HCT116 (cell line): ENCODE results near the gene NFKBIL1. TPM values are rescaled to one million over a fixed set of nuclear protein-coding genes. Genes with fewer than 3 reads are reported as not detected.
A peak's percentile ranks its signal among the peaks of the same experiment; 100 is the strongest.

ENCODE experiments used
- ATAC-seq: fragments of 200-7000 bp; cut with Tn5 transposase; 2 replicates; pipeline ENCODE4 v1.9.1; 2020; ENCODE audit warnings: mild to moderate bottlenecking, moderate library complexity
- BruUV-seq: library from RNA; stranded (reverse); fragments of 400-500 nt; replicated peaks from 2 replicates; lab custom pipeline; 2021; lab: Mats Ljungman, UMichigan
- CTCF ChIA-PET: fragments of 300-600 bp; sonication (Branson Sonifier 250); formaldehyde crosslinking; loops from one replicate; lab custom pipeline; 2021; ENCODE audit warnings: antibody characterized with exemption; lab: Charles Lee
- POLR2A ChIA-PET: fragments of 300-600, 350-600 bp; sonication (Branson Sonifier 250); formaldehyde crosslinking; loops from one replicate; lab custom pipeline; 2021; ENCODE audit warnings: antibody characterized with exemption; lab: Charles Lee
- RAD21 ChIA-PET, 2 experiments: fragments of 300-600 bp; sonication (Branson Sonifier 250); formaldehyde crosslinking; loops; one replicate each; lab custom pipeline; 2023; ENCODE audit warnings: low total read pairs in 2 of 2; ENCODE audit not compliant: uncharacterized antibody in 2 of 2, unreplicated experiment in 2 of 2, low non-redundant PET in 1 of 2; lab: Charles Lee
- DNase-seq: peaks from one replicate; pipeline ENCODE4 v3.0.0-alpha.2; 2010; ENCODE audit warnings: low read depth, low spot score
- H2AFZ ChIP-seq: fragments of 200-600 bp; shearing (Covaris generic), sonication (generic); 2 replicates; pipeline ENCODE4 v1.6.1; 2017; ENCODE audit warnings: low read depth, mixed run types, mixed read lengths, antibody characterized with exemption, low read length; ENCODE audit not compliant: poor library complexity, severe bottlenecking
- H3K27ac ChIP-seq: 2 replicates; pipeline ENCODE4 v1.5.1; 2012; ENCODE audit warnings: low read depth, low read length
- H3K27me3 ChIP-seq: fragments of 200-600 bp; sonication (generic); 2 replicates; pipeline ENCODE4 v1.6.1; 2016; ENCODE audit warnings: mixed run types, low read length, mixed read lengths; ENCODE audit not compliant: insufficient read depth
- H3K36me3 ChIP-seq, 2 experiments: fragments of 200-500 bp in 1 of 2; fragments of 200-600 bp in 1 of 2; sonication (Bioruptor generic) in 1 of 2; sonication (generic) in 1 of 2; 2 replicates each; pipeline versions ENCODE4 v1.5.1 to v1.6.1; 2014 to 2016; ENCODE audit warnings: low read length in 2 of 2, inconsistent platforms in 1 of 2, mixed read lengths in 1 of 2, mixed run types in 1 of 2; ENCODE audit not compliant: insufficient read depth in 2 of 2, control insufficient read depth in 1 of 2
- H3K4me1 ChIP-seq, 2 experiments: fragments of 200-600 bp in 1 of 2; sonication (generic) in 1 of 2; 2 replicates each; pipeline versions ENCODE4 v1.5.1 to v1.6.1; 2012 to 2017; ENCODE audit warnings: low read length in 2 of 2, inconsistent platforms in 1 of 2, mild to moderate bottlenecking in 1 of 2, mixed read lengths in 1 of 2, mixed run types in 1 of 2, moderate library complexity in 1 of 2; ENCODE audit not compliant: insufficient read depth in 2 of 2, control insufficient read depth in 1 of 2
- H3K4me2 ChIP-seq: fragments of 200-600 bp; sonication (generic); 2 replicates; pipeline ENCODE4 v1.6.1; 2017; ENCODE audit warnings: mixed run types, low read length, mixed read lengths
- H3K4me3 ChIP-seq, 2 experiments: fragments of 200-600 bp in 1 of 2; sonication (generic) in 1 of 2; replicated peaks in 1 of 2; 2 replicates each; pipeline ENCODE4 v1.5.1; 2011 to 2016; ENCODE audit warnings: low read length in 2 of 2, control low read depth in 1 of 2, low read depth in 1 of 2, mild to moderate bottlenecking in 1 of 2, mixed read lengths in 1 of 2, mixed run types in 1 of 2
- H3K79me2 ChIP-seq: fragments of 200-600 bp; sonication (generic); 2 replicates; pipeline ENCODE4 v1.6.1; 2017; ENCODE audit warnings: mild to moderate bottlenecking, mixed run types, low read length, moderate library complexity, mixed read lengths; ENCODE audit not compliant: insufficient read depth
- H3K9ac ChIP-seq: fragments of 200-600 bp; sonication (generic); 2 replicates; pipeline ENCODE4 v1.6.1; 2016; ENCODE audit warnings: low read length, mixed read lengths
- H3K9me2 ChIP-seq: fragments of 200-600 bp; sonication (generic), shearing (Covaris generic); 2 replicates; pipeline ENCODE4 v1.6.1; 2017; ENCODE audit warnings: mixed run types, mild to moderate bottlenecking, moderate library complexity; ENCODE audit not compliant: insufficient read depth
- H3K9me3 ChIP-seq, 2 experiments: fragments of 200-500 bp in 1 of 2; fragments of 200-600 bp in 1 of 2; sonication (Bioruptor generic) in 1 of 2; sonication (generic) in 1 of 2; 2 replicates each; pipeline ENCODE4 v1.6.1; 2014 to 2017; ENCODE audit warnings: low read length in 2 of 2, mixed read lengths in 2 of 2, inconsistent platforms in 1 of 2, low read depth in 1 of 2, mild to moderate bottlenecking in 1 of 2, mixed run types in 1 of 2, moderate library complexity in 1 of 2; ENCODE audit not compliant: control insufficient read depth in 1 of 2, insufficient read depth in 1 of 2
- H4K20me1 ChIP-seq: fragments of 200-600 bp; sonication (generic), shearing (Covaris generic); 2 replicates; pipeline ENCODE4 v1.6.1; 2017; ENCODE audit warnings: mixed run types, mild to moderate bottlenecking, moderate library complexity; ENCODE audit not compliant: insufficient read depth
- POLR2AphosphoS5 ChIP-seq: IDR thresholded peaks from 2 replicates; pipeline ENCODE4 v1.6.1; 2011; ENCODE audit warnings: mild to moderate bottlenecking, low read depth, low read length, moderate library complexity
- SP1 ChIP-seq: IDR thresholded peaks from 2 replicates; pipeline ENCODE4 v1.6.1; 2012; ENCODE audit warnings: low read depth
- ZNF274 ChIP-seq: fragments of 200-500 bp; sonication (Bioruptor generic); IDR thresholded peaks from 2 replicates; pipeline ENCODE4 v1.6.1; 2014; ENCODE audit warnings: mild to moderate bottlenecking, low read depth, low read length, inconsistent platforms
- intact Hi-C: fragments of 100-400 bp; cut with micrococcal nuclease; formaldehyde crosslinking; loops from 2 replicates; pipeline ENCODE4 v1.10.0; 2022
- total RNA-seq: library from RNA; stranded (reverse); gene quantifications from one replicate; pipeline ENCODE4 v1.2.1, GENCODE V29; 2021; ENCODE audit not compliant: unreplicated experiment

Gene NFKBIL1
- total RNA-seq, 1 experiment from 2014 or later: 26.6 TPM

GRCh38 chr6:31531162-31531561 lies 16.2 kb upstream of the NFKBIL1 start:
- ChIA-PET RAD21 (no interaction called here), CTCF (no interaction called here), POLR2A (interaction anchor here (1.3 kb wide), 2 partner anchors 10 to 36 kb away, joined by 3 to 6 read pairs; partner anchors contain the start of gene DDX39B)
- Histone ChIP-seq H3K9ac (no peak overlapping the region), H3K9me2 (no peaks in the 10 kb centered on the region), H3K4me3 (no peak overlapping the region), H3K79me2 (peaks cover 37% of the 10 kb centered on the region), H3K4me1 (no peaks in the 10 kb centered on the region), H2AFZ (no peak overlapping the region), H3K27me3 (no peaks in the 10 kb centered on the region), H3K4me2 (no peak overlapping the region), H3K9me3 (no peaks in the 10 kb centered on the region), H3K27ac (no peak overlapping the region), H3K36me3 (peaks cover 48 to 57% of the 10 kb centered on the region in 2 experiments), H4K20me1 (peaks cover 22% of the 10 kb centered on the region; the same call in 1 of the 2 replicates)
- no TSS peak for BruUV-seq
- ATAC-seq: no peak
- DNase-seq: no peak
- peak; percentile 19; the same call in 1 of the 2 replicates for TF ChIP-seq POLR2AphosphoS5
- no peak for TF ChIP-seq SP1
- intact Hi-C loops: no loop called here

DNA sequence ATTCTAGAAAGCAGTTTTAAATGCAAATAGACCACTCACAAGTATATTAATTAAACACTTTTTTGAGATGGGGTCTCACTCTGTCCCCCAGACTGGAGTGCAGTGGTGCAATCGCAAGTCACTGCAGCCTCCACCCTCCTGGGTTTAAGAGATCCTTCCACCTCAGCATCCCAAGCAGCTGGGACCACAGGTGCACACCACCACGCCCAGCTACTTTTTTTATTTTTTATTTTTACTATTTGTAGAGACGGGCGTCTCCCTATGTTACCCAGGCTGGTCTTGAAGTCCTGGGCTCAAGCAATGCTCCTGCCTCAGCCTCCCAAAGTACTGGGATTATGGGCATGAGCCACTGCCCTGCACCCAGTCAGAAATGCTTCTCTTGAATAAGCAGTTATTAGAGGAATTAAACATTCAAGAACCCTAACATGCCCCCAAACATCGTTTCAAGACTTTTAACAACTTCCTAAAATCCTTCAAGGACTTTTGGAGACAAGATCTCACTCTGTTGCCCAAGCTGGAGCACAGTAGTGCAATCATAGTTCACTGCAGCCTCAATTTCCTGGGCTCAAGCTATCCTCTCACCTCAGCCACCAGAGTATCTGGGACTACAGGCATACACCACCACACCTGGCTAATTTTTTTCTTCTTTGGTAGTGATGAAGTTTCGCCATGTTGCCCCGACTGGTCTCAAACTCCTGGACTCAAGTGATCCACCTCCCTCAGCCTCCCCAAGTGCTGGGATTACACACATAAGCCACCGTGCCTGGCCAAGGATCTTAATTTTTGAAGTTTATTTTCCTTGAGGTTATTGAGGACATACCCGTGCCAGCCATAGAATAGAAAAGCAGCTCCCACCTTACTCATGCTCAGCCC lies 15.4 kb upstream of the NFKBIL1 start:
- TF ChIP-seq POLR2AphosphoS5: peak; percentile 26; the same call in 1 of the 2 replicates
- no peak for TF ChIP-seq ZNF274
- ChIA-PET POLR2A (interaction anchor here (0.7 to 1.3 kb wide), 4 partner anchors 9 to 129 kb away, joined by 3 to 8 read pairs (median 4); partner anchors contain the start of genes C6orf47, DDX39B and MICB), RAD21 (no interaction called here), CTCF (no interaction called here)
- H3K36me3 ChIP-seq: peaks cover 56 to 64% of the 10 kb centered on the region in 2 experiments
- no peak overlapping the region for H3K4me3 ChIP-seq
- H2AFZ ChIP-seq: no peak overlapping the region
- BruUV-seq: no TSS peak
- ATAC-seq (no peak), DNase-seq (no peak)
- H3K9me2 ChIP-seq: no peaks in the 10 kb centered on the region
- intact Hi-C loops: no loop called here
- H4K20me1 ChIP-seq: peaks cover 25% of the 10 kb centered on the region; the same call in 1 of the 2 replicates
- no peak overlapping the region for H3K9ac ChIP-seq
- H3K4me2 ChIP-seq: no peak overlapping the region
- no peak overlapping the region for H3K27ac ChIP-seq
- H3K9me3 ChIP-seq: no peaks in the 10 kb centered on the region
- peaks cover 46% of the 10 kb centered on the region for H3K79me2 ChIP-seq
- no peaks in the 10 kb centered on the region for H3K27me3 ChIP-seq
- H3K4me1 ChIP-seq: no peaks in the 10 kb centered on the region
